Neuronal stem cell (in vitro differentiated cells): Measurements from ENCODE around the gene MAP4K1.

Source experiments
- DNase-seq: peaks from one replicate; pipeline ENCODE4 v3.0.0-alpha.2; 2013; ENCODE audit warnings: low spot score
- H2AFZ ChIP-seq: one replicate; pipeline ENCODE4 v1.6.1; 2013; ENCODE audit warnings: mild to moderate bottlenecking, low read length, inconsistent platforms
- H2AK5ac ChIP-seq: 2 replicates; pipeline ENCODE4 v1.6.1; 2013; ENCODE audit warnings: low read depth, mild to moderate bottlenecking, inconsistent platforms, low read length, moderate library complexity, mixed read lengths
- H2BK120ac ChIP-seq: 2 replicates; pipeline ENCODE4 v1.6.1; 2013; ENCODE audit warnings: low read depth, mild to moderate bottlenecking, inconsistent platforms, low read length, moderate library complexity, mixed read lengths
- H2BK12ac ChIP-seq: one replicate; pipeline ENCODE4 v1.6.1; 2013; ENCODE audit warnings: low read length, inconsistent platforms
- H2BK15ac ChIP-seq: 2 replicates; pipeline ENCODE4 v1.6.1; 2013; ENCODE audit warnings: mild to moderate bottlenecking, low read length, inconsistent platforms, mixed read lengths
- H2BK5ac ChIP-seq: one replicate; pipeline ENCODE4 v1.6.1; 2013; ENCODE audit warnings: inconsistent platforms, mild to moderate bottlenecking, low read length, moderate library complexity
- H3K14ac ChIP-seq: one replicate; pipeline ENCODE4 v1.6.1; 2013; ENCODE audit warnings: low read length, inconsistent platforms
- H3K18ac ChIP-seq: 2 replicates; pipeline ENCODE4 v1.6.1; 2013; ENCODE audit warnings: low read length, inconsistent platforms
- H3K23ac ChIP-seq: 2 replicates; pipeline ENCODE4 v1.6.1; 2013; ENCODE audit warnings: low read depth, mild to moderate bottlenecking, mixed read lengths, low read length, inconsistent platforms; ENCODE audit not compliant: poor library complexity
- H3K27ac ChIP-seq: replicated peaks from 3 replicates; pipeline ENCODE4 v1.5.1; 2013; ENCODE audit warnings: low read length, inconsistent platforms
- H3K27me3 ChIP-seq, 3 experiments: 2 replicates each; pipeline ENCODE4 v1.6.1; 2013; ENCODE audit warnings: low read length in 3 of 3, mild to moderate bottlenecking in 2 of 3, inconsistent platforms in 1 of 3, low read depth in 1 of 3, mixed read lengths in 1 of 3, moderate library complexity in 1 of 3; ENCODE audit not compliant: control insufficient read depth in 3 of 3, insufficient read depth in 3 of 3
- H3K36me3 ChIP-seq, 2 donors: replicated peaks in 1 of 2; 2 replicates each; pipeline ENCODE4 v1.6.1; 2013; ENCODE audit warnings: low read length in 2 of 2; ENCODE audit not compliant: control insufficient read depth in 2 of 2, insufficient read depth in 2 of 2
- H3K4ac ChIP-seq: 2 replicates; pipeline ENCODE4 v1.6.1; 2013; ENCODE audit warnings: inconsistent platforms, mild to moderate bottlenecking, low read length, moderate library complexity
- H3K4me1 ChIP-seq, 2 donors: 1 replicate in 1 of 2; 2 replicates in 1 of 2; pipeline ENCODE4 v1.6.1; 2013; ENCODE audit warnings: low read length in 2 of 2, low read depth in 1 of 2; ENCODE audit not compliant: control insufficient read depth in 2 of 2, insufficient read depth in 1 of 2
- H3K4me2 ChIP-seq: one replicate; pipeline ENCODE4 v1.6.1; 2013; ENCODE audit warnings: mild to moderate bottlenecking, low read length, inconsistent platforms; ENCODE audit not compliant: insufficient read depth, poor library complexity, severe bottlenecking
- H3K4me3 ChIP-seq, 2 donors: 2 replicates each; pipeline ENCODE4 v1.5.1; 2013; ENCODE audit warnings: low read length in 2 of 2, mild to moderate bottlenecking in 2 of 2, inconsistent platforms in 1 of 2, moderate library complexity in 1 of 2
- H3K79me1 ChIP-seq: one replicate; pipeline ENCODE4 v1.6.1; 2013; ENCODE audit warnings: low read depth, mild to moderate bottlenecking, inconsistent platforms, low read length, moderate library complexity
- H3K9ac ChIP-seq: one replicate; pipeline ENCODE4 v1.6.1; 2013; ENCODE audit warnings: mild to moderate bottlenecking, low read depth, low read length, inconsistent platforms; ENCODE audit not compliant: poor library complexity
- H3K9me3 ChIP-seq, 2 donors: replicated peaks in 1 of 2; 2 replicates each; pipeline versions ENCODE3 to v1.6.1; 2013; ENCODE audit warnings: low read length in 2 of 2, mild to moderate bottlenecking in 2 of 2, inconsistent platforms in 1 of 2, low read depth in 1 of 2, mixed read lengths in 1 of 2, moderate library complexity in 1 of 2; ENCODE audit not compliant: control insufficient read depth in 2 of 2, insufficient read depth in 1 of 2
- H4K8ac ChIP-seq: one replicate; pipeline ENCODE4 v1.6.1; 2013; ENCODE audit warnings: low read depth, mild to moderate bottlenecking, inconsistent platforms, low read length, moderate library complexity
- H4K91ac ChIP-seq: one replicate; pipeline ENCODE4 v1.6.1; 2013; ENCODE audit warnings: low read length, low read depth, mild to moderate bottlenecking, inconsistent platforms; ENCODE audit not compliant: poor library complexity
- WGBS, 2 donors: extraction: QIAGEN DNeasy Blood & Tissue Kit; methylation state at CpG; one replicate each; pipeline ENCODE4 v1.1.7; 2013; ENCODE audit warnings: missing lambda C conversion rate in 2 of 2, mixed read lengths in 1 of 2; ENCODE audit not compliant: insufficient read length in 2 of 2, insufficient replicate concordance in 1 of 2; ENCODE audit errors: extremely low coverage in 2 of 2; 5-methylcytosine and 5-hydroxymethylcytosine counted together

Gene MAP4K1

DNA sequence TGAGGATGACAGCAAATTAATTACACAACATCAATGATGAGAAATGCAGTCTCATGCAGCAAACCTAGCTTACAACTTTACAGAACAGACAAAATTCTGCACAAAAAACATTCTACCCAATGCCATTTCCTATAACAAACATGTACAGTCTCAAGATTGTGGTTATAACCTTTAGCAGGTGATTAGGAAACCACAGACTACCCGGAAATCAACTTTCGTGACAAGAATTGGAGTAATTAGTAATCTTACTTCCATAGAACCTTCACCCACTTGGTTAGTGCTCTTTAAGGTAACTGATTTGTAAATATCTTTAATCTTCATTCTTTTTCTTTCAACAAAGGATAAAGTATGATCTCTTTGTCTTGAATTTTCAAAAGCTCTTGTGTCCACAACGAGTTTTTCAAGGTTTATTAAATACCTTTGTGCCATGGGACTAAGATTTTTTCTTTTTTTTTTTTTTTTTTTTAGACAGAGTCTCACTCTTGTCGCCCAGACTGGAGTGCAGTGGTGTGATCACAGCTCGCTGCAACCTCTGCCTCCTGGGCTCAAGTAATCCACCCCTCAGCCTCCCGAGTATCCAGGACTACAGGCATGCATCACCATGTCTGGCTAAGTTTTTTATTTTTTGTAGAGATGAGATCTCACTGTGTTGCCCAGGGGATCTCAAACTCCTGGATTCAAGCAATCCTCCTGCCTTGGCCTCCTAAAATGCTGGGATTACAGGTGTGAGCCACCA lies 78.8 kb downstream of the MAP4K1 start:
- H3K27me3 ChIP-seq: no peaks in the 10 kb centered on the region
- H3K79me1 ChIP-seq: no peaks in the 10 kb centered on the region
- no peaks in the 10 kb centered on the region for H3K4me1 ChIP-seq
- no peak overlapping the region for H2AFZ ChIP-seq
- no peak overlapping the region for H3K4me2 ChIP-seq
- no peak overlapping the region for H3K4ac ChIP-seq
- no CpG with 5 or more reads among the region's 6 CpGs for WGBS, 2 donors
- H3K14ac ChIP-seq: no peak overlapping the region
- H2AK5ac ChIP-seq: no peak overlapping the region
- H2BK5ac ChIP-seq: no peak overlapping the region
- no peak overlapping the region for H3K18ac ChIP-seq
- H2BK15ac ChIP-seq: no peak overlapping the region
- no peak overlapping the region for H4K8ac ChIP-seq
- no peak overlapping the region for H3K27ac ChIP-seq
- H4K91ac ChIP-seq: no peak overlapping the region
- no peak overlapping the region for H3K4me3 ChIP-seq
- H2BK120ac ChIP-seq: no peak overlapping the region
- DNase-seq: no peak
- H3K9me3 ChIP-seq: peaks cover 4 to 20% of the 10 kb centered on the region in 2 donors
- H3K23ac ChIP-seq: no peak overlapping the region
- no peak overlapping the region for H3K9ac ChIP-seq
- peaks cover 0 to 2% of the 10 kb centered on the region in 2 donors for H3K36me3 ChIP-seq
- H2BK12ac ChIP-seq: no peak overlapping the region

DNA sequence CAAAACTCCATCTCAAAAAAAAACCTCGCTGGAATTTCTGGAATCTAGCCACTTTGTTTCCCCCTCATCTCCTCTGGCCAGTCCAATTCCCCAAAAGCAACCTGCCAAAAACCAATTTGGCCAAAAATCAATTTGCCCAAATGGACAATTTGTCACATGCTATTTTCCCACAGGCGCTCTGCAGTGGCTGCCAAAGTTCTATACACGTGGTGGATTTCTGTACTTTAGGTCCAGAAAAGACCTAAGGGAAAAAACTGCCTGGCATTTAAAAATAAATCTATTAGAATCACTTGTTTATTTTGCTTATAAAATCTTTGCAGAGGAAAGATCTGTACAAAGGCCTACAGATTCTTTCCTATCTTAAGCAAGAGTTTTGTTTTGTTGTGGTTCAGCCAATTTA lies 79.4 kb downstream of the MAP4K1 start:
- Histone ChIP-seq H3K23ac (no peak overlapping the region), H3K18ac (no peak overlapping the region), H3K27ac (no peak overlapping the region), H3K9me3 (peaks cover 4 to 18% of the 10 kb centered on the region in 2 donors), H3K79me1 (no peaks in the 10 kb centered on the region), H2BK15ac (no peak overlapping the region), H2BK120ac (no peak overlapping the region), H2AK5ac (no peak overlapping the region), H2BK12ac (no peak overlapping the region), H3K4ac (no peak overlapping the region), H3K9ac (no peak overlapping the region), H2BK5ac (no peak overlapping the region), H3K36me3 (peaks cover 0 to 2% of the 10 kb centered on the region in 2 donors), H3K4me3 (no peak overlapping the region), H2AFZ (no peak overlapping the region), H3K4me1 (no peaks in the 10 kb centered on the region), H3K27me3 (no peaks in the 10 kb centered on the region), H4K8ac (no peak overlapping the region), H3K4me2 (no peak overlapping the region), H3K14ac (no peak overlapping the region), H4K91ac (no peak overlapping the region)
- WGBS, 2 donors: no CpG with 5 or more reads among the region's 3 CpGs
- no peak for DNase-seq
